NCI-H2196 (cell line): Measurements from ENCODE around the gene CTSE.
"Not testable (repeated sequence)": the region's sequence is repeated elsewhere in the genome, so short reads cannot be mapped to it uniquely, and the experiment has no call there.

Experiments
- DNase-seq: peaks from one replicate; lab custom pipeline; 2025; ENCODE audit not compliant: unreplicated experiment; lab: John Stamatoyannopoulos, UW

Gene CTSE

DNA sequence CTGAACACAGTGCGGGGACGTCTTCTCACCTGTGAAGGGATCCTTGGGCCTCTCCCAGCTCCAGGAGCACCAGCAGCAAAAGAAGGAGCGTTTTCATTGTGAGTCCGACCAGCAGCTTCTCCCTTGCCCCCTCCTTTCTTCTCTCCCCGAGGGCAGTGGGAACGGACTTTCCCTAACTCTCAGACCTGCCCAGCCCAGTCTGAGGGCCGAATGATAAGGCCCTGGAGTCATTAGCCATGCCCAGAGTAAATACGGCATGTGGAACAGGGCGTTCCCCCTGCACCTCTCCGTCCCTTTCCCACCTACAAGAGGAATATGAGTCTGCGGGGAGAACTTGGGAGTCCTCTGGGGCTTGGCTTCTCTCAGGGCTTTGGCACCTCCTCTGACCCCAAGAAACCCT, at the start of gene CTSE:
CTSE (minus strand) TSS at position 201 of the 400 bp plus-strand sequence; CDS start at position 97, 104 bp downstream.
- DNase-seq, result no peak

DNA sequence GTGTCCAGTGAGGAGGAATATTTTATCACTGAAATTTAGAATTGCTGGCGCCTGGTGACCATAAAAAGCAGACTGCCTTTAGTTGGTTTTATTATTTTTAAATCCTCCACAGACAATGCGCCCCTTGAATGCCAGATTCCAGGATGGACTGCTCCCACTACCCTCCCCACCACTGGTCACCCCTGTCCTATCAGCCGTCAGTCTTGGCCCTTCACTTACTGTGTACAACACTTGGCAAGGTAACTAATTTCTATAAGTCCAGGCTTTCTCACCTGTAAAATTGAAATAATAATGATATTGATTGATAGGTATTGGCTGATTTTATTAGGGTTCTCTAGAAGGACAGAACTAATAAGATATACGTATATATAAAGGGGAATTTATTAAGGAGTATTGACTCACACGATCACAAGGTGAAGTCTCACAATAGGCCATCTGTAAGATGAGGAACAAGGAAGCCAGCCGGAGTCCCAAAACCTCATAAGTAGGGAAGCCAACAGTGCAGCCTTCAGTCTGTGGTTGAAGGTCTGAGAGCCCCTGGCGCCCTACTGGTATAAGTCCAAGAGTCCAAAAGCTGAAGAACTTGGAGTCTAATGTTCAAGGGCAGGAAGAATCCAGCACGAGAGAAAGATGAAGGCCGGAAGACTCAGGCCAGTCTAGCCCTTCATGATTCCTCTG, 47.1 kb upstream of the CTSE start:
- DNase-seq, result no peak

DNA sequence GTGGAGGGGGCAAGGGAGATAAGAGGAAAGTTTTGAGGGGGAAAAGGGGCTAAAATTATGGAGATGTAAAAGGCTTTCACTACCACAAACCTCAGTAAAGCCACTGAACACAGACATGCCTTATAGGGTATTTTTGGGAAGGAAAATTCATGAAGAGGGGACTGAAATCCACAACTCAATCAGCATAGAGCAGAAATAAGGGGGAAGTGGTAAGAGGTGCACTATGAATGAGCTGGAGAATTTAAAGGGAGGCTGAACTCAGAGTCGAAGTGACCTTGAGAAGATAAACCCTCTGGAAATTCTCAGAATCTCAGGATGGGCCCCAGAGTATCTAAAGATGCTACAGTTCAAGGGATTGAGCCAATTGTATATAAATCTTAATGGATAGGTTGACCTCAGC, 44.6 kb upstream of the CTSE start:
- DNase-seq, result no peak

DNA sequence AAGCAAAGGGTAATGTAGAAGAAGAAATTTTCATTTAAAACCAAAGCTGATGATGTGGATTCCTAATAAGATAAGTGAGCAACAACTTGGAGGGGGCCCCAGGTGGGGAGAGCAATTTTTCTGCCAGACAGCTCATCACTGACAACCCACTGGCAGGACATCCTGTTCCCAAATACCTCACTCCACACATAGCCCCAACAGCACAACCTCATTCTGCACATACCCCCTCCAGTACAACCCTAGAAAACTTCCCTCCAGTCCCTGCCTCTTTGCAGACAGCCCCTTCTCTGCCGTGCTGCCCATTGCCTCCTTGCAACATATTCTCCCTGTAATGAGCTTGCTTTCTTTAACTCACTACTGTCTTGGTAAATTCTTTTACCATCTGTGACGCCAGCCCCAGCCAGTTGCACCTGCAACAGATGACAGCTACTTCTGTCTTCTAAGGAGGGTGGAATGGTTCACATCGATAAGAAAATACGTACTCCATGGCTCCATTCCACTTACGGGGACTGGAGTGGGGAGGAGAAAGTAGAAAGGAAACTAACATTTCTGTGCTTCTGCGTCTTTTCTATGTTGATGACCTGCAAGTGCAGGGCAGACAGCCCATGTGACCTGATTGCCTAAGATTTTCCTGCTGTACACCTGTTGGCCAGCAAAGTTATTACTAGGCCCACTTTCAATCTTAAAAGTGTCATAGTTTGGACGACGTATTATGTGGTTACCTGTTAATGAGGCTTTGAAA, 44.0 kb upstream of the CTSE start:
- DNase-seq, result no peak

DNA sequence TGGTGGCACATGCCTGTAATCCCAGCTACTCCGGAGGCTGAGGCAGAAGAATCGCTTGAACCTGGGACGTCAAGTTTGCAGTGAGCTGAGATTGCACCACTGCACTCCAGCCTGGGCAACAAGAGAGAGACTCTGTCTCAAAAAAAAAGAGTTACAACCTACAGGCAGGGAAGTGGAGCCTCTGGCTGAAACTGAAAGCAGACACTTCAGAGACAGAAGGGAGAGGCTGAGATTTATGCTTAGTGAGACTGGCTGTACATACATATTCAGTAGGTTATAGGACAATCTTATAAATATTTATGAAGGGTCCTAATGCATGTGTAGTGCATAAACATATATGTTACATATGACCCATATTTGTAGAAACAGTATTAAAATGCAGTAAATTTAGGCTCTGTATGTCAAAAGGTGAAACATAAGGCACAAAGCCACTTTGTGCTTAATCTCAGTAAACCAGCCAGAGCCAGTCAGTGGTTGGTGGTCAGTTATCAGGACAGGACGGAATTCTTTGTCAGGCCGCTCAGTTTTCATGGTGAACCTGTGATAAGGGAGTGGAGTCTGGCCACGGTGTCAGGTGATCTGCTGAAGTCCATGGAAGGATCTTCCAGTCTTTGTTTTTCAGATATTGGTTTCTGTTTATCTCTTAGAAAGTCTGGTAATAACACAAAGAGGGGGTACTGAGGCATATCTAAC, 42.9 kb upstream of the CTSE start:
- DNase-seq, result no peak

DNA sequence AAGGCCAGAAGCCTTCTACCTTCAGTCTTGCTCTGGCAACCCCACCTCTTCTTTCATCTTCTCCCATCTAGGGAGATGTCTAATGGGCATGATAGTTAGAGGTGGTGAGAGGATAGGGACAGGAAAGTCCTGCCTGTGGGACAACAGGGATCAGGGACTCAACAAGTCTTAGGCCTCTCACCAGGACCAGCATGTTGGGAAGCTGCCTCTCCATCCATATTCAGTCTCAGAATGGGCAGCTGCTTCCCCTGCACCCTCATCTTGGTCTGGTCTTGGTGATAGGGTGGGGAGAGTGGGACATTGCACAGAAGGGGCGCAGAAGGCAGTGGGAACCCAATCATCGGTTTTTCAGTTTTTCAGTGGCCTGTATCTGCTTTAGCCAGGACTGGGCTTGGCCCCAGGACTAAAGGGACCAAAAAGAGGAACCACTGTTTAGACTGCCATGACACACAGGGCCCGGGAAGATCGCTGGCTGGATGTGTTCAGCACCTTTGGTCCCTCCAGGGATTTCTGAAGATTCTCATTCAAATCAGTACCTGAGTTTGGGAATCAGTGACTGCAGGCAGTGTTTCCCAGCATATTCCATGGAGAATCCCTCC, 42.0 kb upstream of the CTSE start:
- DNase-seq, result no peak

DNA sequence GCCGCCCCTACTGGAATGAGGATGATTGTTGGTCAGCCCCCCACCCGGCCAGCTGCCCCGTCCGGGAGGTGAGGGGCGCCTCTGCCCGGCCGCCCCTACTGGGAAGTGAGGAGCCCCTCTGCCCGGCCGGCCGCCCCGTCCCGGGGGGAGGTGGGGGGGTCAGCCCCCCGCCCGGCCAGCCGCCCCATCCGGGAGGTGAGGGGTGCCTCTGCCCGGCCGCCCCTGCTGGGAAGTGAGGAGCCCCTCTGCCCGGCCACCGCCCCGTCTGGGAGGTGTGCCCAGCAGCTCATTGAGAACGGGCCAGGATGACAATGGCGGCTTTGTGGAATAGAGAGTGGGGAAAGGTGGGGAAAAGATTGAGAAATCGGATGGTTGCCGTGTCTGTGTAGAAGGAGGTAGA, 40.8 kb upstream of the CTSE start:
- DNase-seq, result not testable (repeated sequence)

DNA sequence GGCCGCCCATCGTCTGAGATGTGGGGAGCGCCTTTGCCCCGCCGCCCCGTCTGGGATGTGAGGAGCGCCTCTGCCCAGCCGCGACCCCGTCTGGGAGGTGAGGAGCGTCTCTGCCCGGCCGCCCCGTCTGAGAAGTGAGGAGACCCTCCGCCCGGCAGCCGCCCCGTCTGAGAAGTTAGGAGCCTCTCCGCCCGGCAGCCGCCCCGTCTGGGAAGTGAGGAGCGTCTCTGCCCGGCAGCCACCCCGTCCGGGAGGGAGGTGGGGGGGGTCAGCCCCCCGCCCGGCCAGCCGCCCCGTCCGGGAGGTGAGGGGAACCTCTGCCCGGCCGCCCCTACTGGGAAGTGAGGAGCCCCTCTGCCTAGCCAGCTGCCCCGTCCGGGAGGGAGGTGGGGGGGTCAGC, 40.3 kb upstream of the CTSE start:
- not testable (repeated sequence) for DNase-seq

DNA sequence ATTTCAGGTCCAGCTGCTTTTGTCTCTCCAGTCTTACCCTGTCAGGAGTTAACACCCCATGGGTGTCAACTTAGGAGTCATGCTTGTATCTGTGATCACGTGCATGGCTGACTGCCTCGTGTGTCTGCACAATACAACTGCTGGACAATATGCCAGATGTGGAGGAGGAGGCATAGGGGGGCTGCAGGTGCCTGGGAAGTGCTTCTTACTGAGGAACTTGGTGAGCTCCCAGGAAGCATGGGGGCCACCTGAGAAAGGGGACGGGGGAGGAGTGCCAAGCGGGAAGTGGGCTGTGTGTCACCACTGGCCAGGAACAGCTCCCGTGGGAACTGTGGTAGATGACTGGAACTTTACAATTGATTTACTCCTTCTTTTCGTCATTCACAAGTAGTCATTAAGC, 38.8 kb upstream of the CTSE start:
- DNase-seq, result no peak

DNA sequence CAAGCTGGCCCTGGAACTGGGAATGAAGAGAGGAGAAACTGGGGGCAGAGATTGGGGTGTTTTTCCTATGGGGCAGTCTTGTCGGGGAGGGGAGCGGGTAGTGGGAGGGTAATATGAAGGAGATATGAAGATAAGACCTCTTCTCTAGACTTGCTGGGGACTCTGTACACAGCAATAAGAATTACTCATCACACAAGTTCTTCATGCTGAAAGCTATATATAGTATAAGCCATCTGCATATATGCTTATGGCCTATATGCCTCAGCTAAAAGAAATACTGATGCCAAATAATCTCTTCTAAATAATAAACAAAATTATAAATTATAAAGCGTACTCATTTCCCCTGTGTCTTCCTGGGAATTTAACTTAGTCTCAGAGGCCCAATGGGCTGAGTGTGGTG, 37.1 kb upstream of the CTSE start:
- no peak for DNase-seq

DNA sequence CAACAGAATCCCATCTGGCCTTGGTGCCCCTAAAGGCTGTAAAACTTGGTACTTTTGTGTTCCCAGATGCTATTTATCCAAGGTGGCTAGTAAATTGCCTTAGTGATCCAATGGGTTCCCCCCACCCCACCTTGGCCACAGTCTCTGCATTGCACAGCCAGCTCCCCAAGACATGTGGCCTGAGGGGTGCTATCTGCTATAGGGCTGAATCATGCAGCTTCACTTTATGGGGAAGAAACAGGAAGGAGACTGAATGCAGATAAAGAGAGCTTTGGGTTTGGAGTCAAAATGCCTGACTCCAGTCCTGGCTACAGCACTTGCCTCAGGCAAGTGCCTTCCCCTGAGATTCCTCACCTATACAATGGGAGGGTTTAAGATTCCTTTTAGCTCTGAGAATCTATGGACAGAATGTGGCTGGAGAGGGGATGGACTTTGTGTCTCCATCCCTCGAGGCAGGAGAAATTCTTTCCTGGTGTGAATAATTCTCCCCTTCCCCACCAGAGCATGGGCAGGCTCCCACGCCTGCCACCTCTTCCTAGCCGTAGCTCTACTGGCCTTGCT, 35.7 kb upstream of the CTSE start:
- DNase-seq, result no peak

DNA sequence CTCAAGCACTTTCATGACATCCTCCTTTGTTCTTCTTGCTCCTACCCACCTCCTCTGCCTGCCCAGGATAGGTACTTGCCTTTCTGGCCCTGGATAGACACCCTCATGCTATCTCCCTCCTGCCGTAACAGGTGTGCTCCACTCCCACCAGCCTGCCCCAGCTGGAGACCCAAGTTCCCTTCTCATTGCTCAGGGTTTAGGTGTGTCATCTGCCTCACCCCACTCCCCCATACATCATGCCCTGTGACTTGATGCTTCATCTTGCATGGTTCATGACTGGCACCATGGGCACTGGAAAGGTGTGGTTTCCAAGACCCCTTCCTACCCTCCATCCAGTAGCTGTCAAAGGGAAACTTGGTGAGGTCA, 35.2 kb upstream of the CTSE start:
- DNase-seq, result no peak

DNA sequence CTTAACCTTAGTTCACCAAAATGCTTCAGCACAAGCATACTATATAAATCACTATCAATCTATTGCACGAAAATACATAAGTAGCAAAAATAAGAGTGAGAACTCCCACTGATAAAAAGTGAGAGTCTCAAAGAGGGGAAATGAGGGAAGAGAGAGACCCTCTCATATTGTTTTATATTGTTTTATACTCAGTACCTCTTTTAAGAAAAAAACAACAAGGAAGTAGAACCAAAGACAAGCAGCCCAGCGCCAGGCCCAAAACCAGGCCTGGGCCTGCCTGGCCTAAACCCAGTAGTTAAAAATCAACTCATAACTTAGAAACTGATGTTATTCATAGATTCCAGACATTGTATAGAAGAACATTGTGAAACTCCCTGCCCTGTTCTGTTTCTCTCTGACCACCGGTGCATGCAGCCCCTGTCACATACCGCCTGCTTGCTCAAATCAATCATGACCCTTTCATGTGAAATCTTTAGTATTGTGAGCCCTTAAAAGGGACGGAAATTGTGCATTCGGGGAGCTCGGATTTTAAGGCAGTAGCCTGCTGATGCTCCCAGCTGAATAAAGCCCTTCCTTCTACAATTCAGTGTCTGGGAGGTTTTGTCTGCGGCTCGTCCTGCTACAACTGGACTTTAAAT, 34.7 kb upstream of the CTSE start:
- DNase-seq, result not testable (repeated sequence)

DNA sequence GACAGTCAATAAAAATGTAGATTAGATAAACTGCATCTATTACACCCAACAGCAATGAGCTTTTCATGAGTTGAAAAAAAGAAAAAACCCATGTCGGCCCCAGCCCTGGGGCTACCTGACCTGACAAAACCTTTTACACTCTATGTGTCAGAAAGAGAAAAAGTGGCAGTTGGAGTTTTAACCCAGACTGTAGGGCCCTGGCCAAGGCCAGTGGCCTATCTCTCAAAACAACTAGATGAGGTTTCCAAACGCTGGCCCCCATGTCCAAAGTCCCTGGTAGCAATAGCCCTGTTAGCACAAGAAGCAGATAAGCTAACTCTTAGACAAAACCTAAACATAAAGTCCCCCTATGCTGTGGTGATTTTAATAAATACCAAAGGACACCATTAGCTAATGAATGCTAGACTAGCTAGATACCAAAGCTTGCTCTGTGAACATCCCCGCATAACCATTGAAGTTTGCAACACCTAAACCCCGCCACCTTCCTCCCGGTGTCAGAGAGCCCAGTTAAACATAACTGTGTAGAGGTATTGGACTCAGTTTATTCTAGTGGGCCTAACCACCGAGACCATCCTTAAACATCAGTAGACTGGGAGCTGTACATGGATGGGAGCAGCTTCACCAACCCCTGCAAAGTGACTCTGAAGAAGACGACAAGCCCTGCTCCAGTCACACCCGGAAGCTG, 32.1 kb upstream of the CTSE start:
- not testable (repeated sequence) for DNase-seq

DNA sequence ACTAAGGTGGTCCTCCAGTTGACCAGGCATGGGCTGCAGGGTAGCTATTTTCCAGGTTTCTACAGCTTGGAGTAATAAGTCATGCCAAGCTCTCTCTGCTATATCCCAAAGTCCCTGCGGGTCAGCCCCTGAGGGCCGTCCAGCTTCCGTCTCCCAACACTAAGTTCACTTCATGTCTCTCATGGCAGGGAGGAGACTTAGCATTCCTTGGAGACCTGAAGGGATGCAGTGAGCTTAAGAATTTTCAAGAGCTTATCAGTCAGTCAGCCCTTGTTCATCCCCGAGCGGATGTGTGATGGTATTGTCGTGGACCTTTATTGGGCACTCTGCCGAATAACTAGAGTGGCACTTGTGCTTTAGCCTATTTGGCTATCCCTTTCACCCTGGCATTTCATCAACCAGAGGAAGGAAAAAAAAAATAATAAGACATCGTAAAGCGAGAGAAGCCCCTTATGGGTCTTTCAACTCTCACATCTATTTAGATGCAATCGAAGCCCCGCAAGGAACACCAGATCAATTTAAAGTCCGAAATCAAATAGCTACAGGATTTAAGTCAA, 31.5 kb upstream of the CTSE start:
- not testable (repeated sequence) for DNase-seq

DNA sequence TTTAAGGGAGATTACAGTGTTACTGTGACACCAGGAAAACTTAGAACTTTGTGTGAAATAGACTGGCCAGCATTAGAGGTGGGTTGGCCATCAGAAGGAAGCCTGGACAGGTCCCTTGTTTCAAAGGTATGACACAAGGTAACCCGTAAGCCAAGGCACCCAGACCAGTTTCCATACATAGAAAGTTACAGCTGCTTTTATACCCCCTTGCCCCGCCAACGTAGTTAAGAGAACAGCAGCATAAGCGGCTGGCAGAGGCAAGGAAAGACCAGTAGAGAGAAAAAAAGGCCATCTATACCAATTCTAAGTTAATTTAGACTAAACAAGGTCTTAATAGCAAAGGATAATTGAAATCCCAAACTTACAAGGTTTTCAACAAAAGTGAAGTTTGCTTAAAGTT, 29.9 kb upstream of the CTSE start:
- not testable (repeated sequence) for DNase-seq

DNA sequence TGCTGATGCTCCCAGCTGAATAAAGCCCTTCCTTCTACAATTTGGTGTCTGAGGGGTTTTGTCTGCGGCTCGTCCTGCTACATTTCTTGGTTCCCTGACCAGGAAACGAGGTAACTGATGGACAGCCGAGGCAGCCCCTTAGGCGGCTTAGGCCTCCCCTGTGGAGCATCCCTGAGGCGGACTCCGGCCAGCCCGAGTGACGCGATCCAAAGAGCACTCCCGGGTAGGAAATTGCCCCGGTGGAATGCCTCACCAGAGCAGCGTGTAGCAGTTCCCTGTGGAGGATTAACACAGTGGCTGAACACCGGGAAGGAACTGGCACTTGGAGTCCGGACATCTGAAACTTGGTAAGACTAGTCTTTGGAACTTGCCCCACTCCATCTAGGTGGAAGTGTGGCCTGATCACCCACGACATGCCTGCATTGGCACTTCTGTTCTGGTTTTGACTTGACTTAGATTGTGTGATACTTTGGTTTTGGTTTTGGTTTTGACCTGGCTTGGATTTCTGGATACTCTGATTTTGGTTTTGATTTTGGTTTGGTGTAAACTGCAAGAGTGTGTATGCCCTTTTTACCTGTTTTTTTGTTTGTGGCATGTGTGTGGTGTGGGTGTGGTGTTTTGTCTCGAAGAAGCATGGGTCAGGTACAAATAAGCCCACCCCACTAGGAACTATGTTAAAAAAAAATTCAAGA, 29.4 kb upstream of the CTSE start, which contains the start of gene RHEX:
RHEX (plus strand) TSS at position 255 of the 692 bp plus-strand sequence. CDS start 44,656 bp downstream, outside the sequence.
- not testable (repeated sequence) for DNase-seq

DNA sequence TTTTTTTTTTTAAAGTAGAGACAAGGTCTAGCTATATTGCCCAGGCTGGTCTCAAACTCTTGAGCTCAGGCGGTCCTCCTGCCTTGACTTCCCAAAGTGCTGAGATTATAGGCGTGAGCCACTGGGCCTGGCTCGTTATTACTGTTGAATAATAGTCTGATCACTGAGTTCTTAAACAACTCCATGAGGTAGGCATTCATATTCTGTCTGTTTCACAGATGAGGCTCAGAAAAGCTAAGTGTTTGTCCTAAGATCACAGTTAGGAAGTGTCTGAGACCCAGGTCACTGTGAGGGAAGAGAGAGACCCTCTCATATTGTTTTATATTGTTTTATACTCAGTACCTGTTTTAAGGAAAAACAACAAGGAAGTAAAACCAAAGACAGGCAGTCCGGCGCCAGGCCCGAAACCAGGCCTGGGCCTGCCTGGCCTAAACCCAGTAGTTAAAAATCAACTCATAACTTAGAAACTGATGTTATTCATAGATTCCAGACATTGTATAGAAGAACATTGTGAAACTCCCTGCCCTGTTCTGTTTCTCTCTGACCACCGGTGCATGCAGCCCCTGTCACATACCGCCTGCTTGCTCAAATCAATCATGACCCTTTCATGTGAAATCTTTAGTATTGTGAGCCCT, 28.7 kb upstream of the CTSE start:
- not testable (repeated sequence) for DNase-seq
